OCI-LY1 (cell line): Measurements from ENCODE around the gene ATG9A.
A peak's percentile ranks its signal among the peaks of the same experiment; 100 is the strongest.

Experiments used
- H2AFZ ChIP-seq: fragments of 200-600 bp; sonication (generic), shearing (Covaris generic); 2 replicates; pipeline ENCODE4 v1.6.0; 2014; ENCODE audit warnings: antibody characterized with exemption, mild to moderate bottlenecking, low read length
- H3F3A ChIP-seq: fragments of 200-600 bp; sonication (generic), shearing (Covaris generic); 2 replicates; pipeline ENCODE4 v1.6.0; 2014; ENCODE audit warnings: mild to moderate bottlenecking, antibody characterized with exemption, low read length, moderate library complexity; ENCODE audit not compliant: insufficient read depth
- H3K27ac ChIP-seq: fragments of 200-600 bp; sonication (generic); 2 replicates; pipeline ENCODE4 v1.5.1; 2014; ENCODE audit warnings: low read length, mixed run types, mild to moderate bottlenecking, low read depth; ENCODE audit not compliant: poor library complexity, severe bottlenecking
- H3K27me3 ChIP-seq: fragments of 200-600 bp; sonication (generic); 2 replicates; pipeline ENCODE4 v1.6.0; 2014; ENCODE audit warnings: antibody characterized with exemption, mild to moderate bottlenecking, low read length, moderate library complexity; ENCODE audit not compliant: insufficient read depth
- H3K36me3 ChIP-seq: fragments of 200-600 bp; sonication (generic); 2 replicates; pipeline ENCODE4 v1.6.1; 2014; ENCODE audit warnings: mild to moderate bottlenecking, antibody characterized with exemption, low read length, moderate library complexity, mixed read lengths; ENCODE audit not compliant: insufficient read depth
- H3K4me1 ChIP-seq: fragments of 200-600 bp; sonication (generic); 2 replicates; pipeline ENCODE4 v1.5.1; 2014; ENCODE audit warnings: mild to moderate bottlenecking, low read length, moderate library complexity; ENCODE audit not compliant: insufficient read depth, severe bottlenecking
- H3K4me2 ChIP-seq: fragments of 200-600 bp; sonication (generic), shearing (Covaris generic); 2 replicates; pipeline ENCODE4 v1.6.1; 2014; ENCODE audit warnings: low read length
- H3K4me3 ChIP-seq: fragments of 200-600 bp; sonication (generic); 2 replicates; pipeline ENCODE4 v1.5.1; 2014; ENCODE audit warnings: low read length, low read depth, mild to moderate bottlenecking, mixed read lengths; ENCODE audit not compliant: poor library complexity, severe bottlenecking
- H3K79me2 ChIP-seq: fragments of 200-600 bp; shearing (Covaris generic); 2 replicates; pipeline ENCODE4 v1.6.1; 2016; ENCODE audit warnings: mixed run types, low read length, mixed read lengths; ENCODE audit not compliant: insufficient read depth
- H3K9ac ChIP-seq: fragments of 200-600 bp; sonication (generic), shearing (Covaris generic); 2 replicates; pipeline ENCODE4 v1.6.1; 2014; ENCODE audit warnings: mild to moderate bottlenecking, low read length, mixed read lengths
- H3K9me2 ChIP-seq: fragments of 200-600 bp; sonication (generic), shearing (Covaris generic); 2 replicates; pipeline ENCODE4 v1.6.1; 2014; ENCODE audit warnings: low read depth, mild to moderate bottlenecking, low read length, mixed read lengths
- H3K9me3 ChIP-seq: fragments of 200-600 bp; shearing (Covaris generic); 2 replicates; pipeline ENCODE4 v1.6.1; 2014; ENCODE audit warnings: low read length, mixed read lengths
- H4K20me1 ChIP-seq: fragments of 200-600 bp; sonication (generic), shearing (Covaris generic); 2 replicates; pipeline ENCODE4 v1.6.0; 2016; ENCODE audit warnings: mild to moderate bottlenecking, low read length; ENCODE audit not compliant: insufficient read depth
- EZH2 ChIP-seq: fragments of 200-600 bp; sonication (generic), shearing (Covaris generic); IDR thresholded peaks from 2 replicates; pipeline ENCODE4 v1.8.0; 2017; ENCODE audit warnings: borderline replicate concordance, mixed run types, mild to moderate bottlenecking, antibody characterized with exemption, low read length, moderate library complexity, mixed read lengths
- TF ChIP-seq, protein P1 (sequence below): fragments of 200-600 bp; sonication (generic), shearing (Covaris generic); IDR thresholded peaks from 2 replicates; pipeline ENCODE4 v1.5.1; 2017; ENCODE audit warnings: mild to moderate bottlenecking, antibody characterized with exemption, low read length, moderate library complexity, mixed read lengths

Gene ATG9A

DNA sequence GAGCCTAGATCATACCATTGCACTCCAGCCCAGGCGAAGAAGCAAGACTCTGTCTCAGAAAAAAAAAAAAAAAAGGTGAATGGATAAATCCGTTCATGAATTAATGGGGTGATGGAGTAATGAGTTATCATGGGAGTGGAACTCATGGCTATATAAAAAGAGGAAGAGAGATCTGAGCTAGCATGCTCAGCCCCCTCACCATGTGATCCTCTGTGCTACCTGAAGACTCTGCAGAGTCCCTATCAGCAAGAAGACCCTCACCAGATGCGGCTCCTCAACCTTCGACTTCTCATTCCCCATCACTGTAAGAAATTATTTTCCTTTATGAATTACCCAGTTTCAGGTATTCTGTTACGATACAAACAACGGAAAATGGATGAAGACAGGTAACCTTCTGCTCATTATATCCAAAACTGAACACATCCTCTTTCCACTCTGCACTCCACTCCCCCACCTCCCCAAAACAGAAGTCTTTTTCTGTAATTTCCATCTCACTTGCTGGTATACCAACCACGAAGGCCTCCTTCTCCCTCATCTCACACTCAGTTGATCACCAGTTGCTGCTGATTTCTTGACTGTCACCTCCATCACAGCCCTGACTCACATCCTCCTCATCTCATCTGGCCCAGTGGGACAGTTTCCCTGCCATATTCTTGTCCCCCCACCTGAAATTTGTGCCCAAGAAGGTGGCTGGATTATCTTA is 42.5 kb downstream of the ATG9A start:
- Histone ChIP-seq H3K79me2 (no peaks in the 10 kb centered on the region), H3K36me3 (peaks cover 26% of the 10 kb centered on the region), H4K20me1 (no peaks in the 10 kb centered on the region), H3K4me1 (no peaks in the 10 kb centered on the region), H3K9me2 (no peaks in the 10 kb centered on the region), H3F3A (no peaks in the 10 kb centered on the region), H3K9ac (no peak overlapping the region), H3K27me3 (no peaks in the 10 kb centered on the region), H3K4me2 (no peak overlapping the region), H3K9me3 (no peaks in the 10 kb centered on the region), H3K4me3 (no peak overlapping the region), H3K27ac (peak overlapping the region; percentile 53), H2AFZ (no peak overlapping the region)
- TF ChIP-seq EZH2 = no peak
- TF ChIP-seq, protein P1, sequence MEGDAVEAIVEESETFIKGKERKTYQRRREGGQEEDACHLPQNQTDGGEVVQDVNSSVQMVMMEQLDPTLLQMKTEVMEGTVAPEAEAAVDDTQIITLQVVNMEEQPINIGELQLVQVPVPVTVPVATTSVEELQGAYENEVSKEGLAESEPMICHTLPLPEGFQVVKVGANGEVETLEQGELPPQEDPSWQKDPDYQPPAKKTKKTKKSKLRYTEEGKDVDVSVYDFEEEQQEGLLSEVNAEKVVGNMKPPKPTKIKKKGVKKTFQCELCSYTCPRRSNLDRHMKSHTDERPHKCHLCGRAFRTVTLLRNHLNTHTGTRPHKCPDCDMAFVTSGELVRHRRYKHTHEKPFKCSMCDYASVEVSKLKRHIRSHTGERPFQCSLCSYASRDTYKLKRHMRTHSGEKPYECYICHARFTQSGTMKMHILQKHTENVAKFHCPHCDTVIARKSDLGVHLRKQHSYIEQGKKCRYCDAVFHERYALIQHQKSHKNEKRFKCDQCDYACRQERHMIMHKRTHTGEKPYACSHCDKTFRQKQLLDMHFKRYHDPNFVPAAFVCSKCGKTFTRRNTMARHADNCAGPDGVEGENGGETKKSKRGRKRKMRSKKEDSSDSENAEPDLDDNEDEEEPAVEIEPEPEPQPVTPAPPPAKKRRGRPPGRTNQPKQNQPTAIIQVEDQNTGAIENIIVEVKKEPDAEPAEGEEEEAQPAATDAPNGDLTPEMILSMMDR = no peak

DNA sequence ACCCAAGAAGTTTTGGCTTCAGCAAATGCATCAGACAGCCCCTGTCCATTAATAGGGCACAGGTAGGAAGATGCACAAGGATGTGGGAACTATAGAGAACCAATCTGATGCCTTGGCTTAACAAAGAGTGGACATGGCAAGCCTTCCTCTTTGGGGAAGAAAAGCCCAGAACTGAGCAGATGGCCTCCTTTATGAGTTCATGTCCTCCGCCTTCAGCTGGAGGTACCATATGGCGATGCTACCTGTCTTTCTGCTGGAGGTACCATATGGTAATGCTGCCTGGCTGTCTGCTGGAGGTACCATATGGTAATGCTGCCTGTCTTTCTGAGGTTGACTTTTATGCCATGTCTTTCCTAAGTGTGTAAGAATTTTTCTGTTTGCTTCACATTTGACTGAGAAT is 45.3 kb downstream of the ATG9A start:
- Histone ChIP-seq H3K36me3 (peaks cover 51% of the 10 kb centered on the region), H3K9ac (no peak overlapping the region), H3F3A (no peaks in the 10 kb centered on the region), H4K20me1 (no peaks in the 10 kb centered on the region), H3K4me2 (no peak overlapping the region), H3K27ac (no peak overlapping the region), H3K4me1 (peaks cover 9% of the 10 kb centered on the region), H3K4me3 (no peak overlapping the region), H2AFZ (no peak overlapping the region), H3K79me2 (peaks cover 2% of the 10 kb centered on the region; the same call in 1 of the 2 replicates), H3K9me3 (no peaks in the 10 kb centered on the region), H3K9me2 (no peaks in the 10 kb centered on the region), H3K27me3 (no peaks in the 10 kb centered on the region)
- TF ChIP-seq EZH2 = no peak
- TF ChIP-seq, protein P1 = no peak

DNA sequence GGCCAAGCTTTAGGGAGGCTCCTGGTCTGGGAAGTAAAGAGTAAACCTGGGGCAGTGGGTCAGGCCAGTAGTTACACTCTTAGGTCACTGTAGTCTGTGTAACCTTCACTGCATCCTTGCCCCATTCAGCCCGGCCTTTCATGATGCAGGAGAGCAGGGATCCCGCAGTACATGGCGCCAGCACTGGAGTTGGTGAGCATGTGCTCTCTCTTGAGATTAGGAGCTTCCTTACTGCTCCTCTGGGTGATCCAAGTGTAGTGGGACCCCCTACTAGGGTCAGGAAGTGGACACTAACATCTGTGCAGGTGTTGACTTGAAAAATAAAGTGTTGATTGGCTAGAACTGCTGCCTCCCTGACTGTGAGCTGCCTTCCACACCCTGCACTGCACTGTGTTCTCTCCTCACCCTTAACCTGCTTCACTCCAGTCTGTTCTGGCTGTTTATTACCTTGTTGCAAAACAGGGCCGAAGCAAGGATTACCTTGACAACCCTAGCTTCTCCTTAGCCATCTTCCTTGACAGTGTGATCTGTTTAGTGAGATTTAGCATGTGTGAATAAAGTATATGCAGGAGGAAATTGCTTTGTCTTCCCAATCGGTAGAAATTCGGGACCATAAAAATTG is 46.2 kb downstream of the ATG9A start:
- TF ChIP-seq, protein P1 = no peak
- TF ChIP-seq EZH2 = no peak

More for the DNA sequence above, 46.2 kb downstream of the ATG9A start:
- Histone ChIP-seq H3K9ac (no peak overlapping the region), H3K27me3 (no peaks in the 10 kb centered on the region), H3F3A (no peaks in the 10 kb centered on the region), H3K79me2 (peaks cover 8% of the 10 kb centered on the region; the same call in 1 of the 2 replicates), H3K27ac (no peak overlapping the region), H3K4me1 (peaks cover 15% of the 10 kb centered on the region), H2AFZ (no peak overlapping the region), H3K9me3 (no peaks in the 10 kb centered on the region), H3K9me2 (no peaks in the 10 kb centered on the region), H3K4me2 (no peak overlapping the region), H4K20me1 (no peaks in the 10 kb centered on the region), H3K36me3 (peaks cover 51% of the 10 kb centered on the region), H3K4me3 (no peak overlapping the region)
